B cell (primary cell): ENCODE data around the gene TFF2. TPM values are rescaled to one million over a fixed set of nuclear protein-coding genes. Genes with fewer than 3 reads are reported as not detected.

Experiments used
- ATAC-seq: fragments of 200-7000 bp; cut with Tn5 transposase; one replicate; pipeline ENCODE4 v1.10.0; 2021; ENCODE audit warnings: low read depth, mild to moderate bottlenecking, moderate number of reproducible peaks, moderate library complexity
- CTCF ChIA-PET: fragments of 350-600 bp; sonication (Branson Sonifier 250); formaldehyde crosslinking; loops from one replicate; lab custom pipeline; 2021; ENCODE audit warnings: antibody characterized with exemption, inconsistent platforms; lab: Charles Lee
- POLR2A ChIA-PET: fragments of 350-600 bp; sonication (Branson Sonifier 250); formaldehyde crosslinking; loops from one replicate; lab custom pipeline; 2021; ENCODE audit warnings: antibody characterized with exemption; lab: Charles Lee
- DNase-seq: peaks from one replicate; pipeline ENCODE4 v3.0.0; 2013
- H2AFZ ChIP-seq: 2 replicates; pipeline ENCODE4 v1.6.1; 2012; ENCODE audit warnings: mild to moderate bottlenecking, low read depth, low read length; ENCODE audit not compliant: insufficient read depth, poor library complexity, severe bottlenecking
- H3K27ac ChIP-seq, 2 donors: 1 replicate in 1 of 2; 2 replicates in 1 of 2; pipeline ENCODE4 v1.5.1; 2012 to 2013; ENCODE audit warnings: low read length in 2 of 2, mild to moderate bottlenecking in 2 of 2, moderate library complexity in 1 of 2
- H3K27me3 ChIP-seq, 4 experiments: fragments of 200-600 bp in 1 of 4; sonication (generic) in 1 of 4; replicated peaks in 1 of 4; 1 replicate in 2 of 4; 2 replicates in 2 of 4; pipeline versions ENCODE4 v1.6.1 to v1.7.0; 2013 to 2016; ENCODE audit warnings: low read length in 3 of 4, mild to moderate bottlenecking in 2 of 4, mixed read lengths in 1 of 4, moderate library complexity in 1 of 4; ENCODE audit not compliant: insufficient read depth in 4 of 4, control insufficient read depth in 3 of 4; ENCODE audit errors: control extremely low read depth in 1 of 4
- H3K36me3 ChIP-seq, 2 experiments: replicated peaks in 1 of 2; 1 replicate in 1 of 2; 2 replicates in 1 of 2; pipeline versions ENCODE4 v1.6.1 to v1.7.1; 2013; ENCODE audit warnings: low read length in 1 of 2; ENCODE audit not compliant: insufficient read depth in 2 of 2, control insufficient read depth in 1 of 2; ENCODE audit errors: control extremely low read depth in 1 of 2, extremely low read depth in 1 of 2
- H3K4me1 ChIP-seq, 2 donors: fragments of 200-600 bp in 1 of 2; sonication (generic) in 1 of 2; 1 replicate in 1 of 2; 2 replicates in 1 of 2; pipeline versions ENCODE4 v1.5.1 to v1.6.1; 2013 to 2017; ENCODE audit warnings: low read length in 2 of 2; ENCODE audit not compliant: control insufficient read depth in 2 of 2, insufficient read depth in 2 of 2
- H3K4me2 ChIP-seq: replicated peaks from 2 replicates; pipeline ENCODE3; 2012; ENCODE audit warnings: mild to moderate bottlenecking, low read depth, low read length; ENCODE audit not compliant: poor library complexity, severe bottlenecking
- H3K4me3 ChIP-seq, 5 experiments: fragments of 200-600 bp in 1 of 5; sonication (generic) in 1 of 5; 1 replicate in 3 of 5; 2 replicates in 2 of 5; pipeline versions ENCODE4 v1.5.1 to v1.7.0; 2011 to 2016; ENCODE audit warnings: low read length in 4 of 5, mild to moderate bottlenecking in 4 of 5, low read depth in 2 of 5, control low read depth in 1 of 5, moderate library complexity in 1 of 5; ENCODE audit not compliant: insufficient read depth in 1 of 5; ENCODE audit errors: control extremely low read depth in 1 of 5, extremely low read depth in 1 of 5
- H3K79me2 ChIP-seq: fragments of 200-600 bp; sonication (generic); one replicate; pipeline ENCODE4 v1.6.0; 2016; ENCODE audit warnings: low read length; ENCODE audit not compliant: control insufficient read depth, insufficient read depth
- H3K9ac ChIP-seq: fragments of 200-600 bp; sonication (generic); 2 replicates; pipeline ENCODE4 v1.6.1; 2017; ENCODE audit warnings: mild to moderate bottlenecking, low read length, moderate library complexity
- H3K9me3 ChIP-seq, 3 donors: one replicate each; pipeline versions ENCODE4 v1.6.1 to v1.7.1; 2013; ENCODE audit warnings: low read length in 2 of 3; ENCODE audit not compliant: control insufficient read depth in 2 of 3, insufficient read depth in 1 of 3; ENCODE audit errors: control extremely low read depth in 1 of 3
- H4K20me1 ChIP-seq: 2 replicates; pipeline ENCODE4 v1.6.0; 2012; ENCODE audit warnings: mild to moderate bottlenecking, low read length; ENCODE audit not compliant: insufficient read depth, control insufficient read depth, poor library complexity, severe bottlenecking
- H3K27ac Mint-ChIP-seq: one replicate; pipeline ENCODE4 v1.8.0; 2021; ENCODE audit warnings: mixed read lengths
- H3K27me3 Mint-ChIP-seq: one replicate; pipeline ENCODE4 v1.8.0; 2021; ENCODE audit warnings: mixed read lengths
- H3K4me1 Mint-ChIP-seq: one replicate; pipeline ENCODE4 v1.8.0; 2021; ENCODE audit warnings: mixed read lengths
- H3K4me3 Mint-ChIP-seq: one replicate; pipeline ENCODE4 v1.8.0; 2021; ENCODE audit warnings: mixed read lengths
- H3K9me3 Mint-ChIP-seq: one replicate; pipeline ENCODE4 v1.8.0; 2022; ENCODE audit warnings: mixed read lengths; ENCODE audit not compliant: insufficient read depth
- EZH2 ChIP-seq: IDR thresholded peaks from 2 replicates; pipeline ENCODE4 v1.6.1; 2012; ENCODE audit warnings: borderline replicate concordance, low read depth, mild to moderate bottlenecking, moderate library complexity, low read length; ENCODE audit not compliant: insufficient read depth, poor library complexity, severe bottlenecking
- WGBS: methylation state at CpG from one replicate; pipeline ENCODE4 v1.1.5; 2013; ENCODE audit warnings: missing lambda C conversion rate; ENCODE audit not compliant: insufficient coverage; 5-methylcytosine and 5-hydroxymethylcytosine counted together
- intact Hi-C: fragments of 100-400 bp; cut with micrococcal nuclease; formaldehyde crosslinking; loops from one replicate; pipeline ENCODE4 v1.10.0; 2022
- polyA plus RNA-seq: library from polyadenylated mRNA; depleted of rRNA; stranded (reverse); fragments of >200 nt; gene quantifications from 2 replicates; pipeline ENCODE4 v1.2.3, GENCODE V29; 2012
- total RNA-seq, 2 donors: library from RNA; stranded (reverse); fragments of 120-200 nt in 1 of 2; gene quantifications; 1 replicate in 1 of 2; 2 replicates in 1 of 2; pipeline versions ENCODE4 v1.2.3 to v1.2.4, GENCODE V29; 2013 to 2022
- TF ChIP-seq, protein P1 (sequence below): fragments of 200-600 bp; IDR thresholded peaks from one replicate; pipeline ENCODE4 v1.8.0; 2022; ENCODE audit warnings: antibody characterized with exemption, mild to moderate bottlenecking

TFF2 gene
- total and polyA plus RNA-seq, 2 donors (not counting 1 experiment from before 2014, with no cell fraction given): not detected

DNA sequence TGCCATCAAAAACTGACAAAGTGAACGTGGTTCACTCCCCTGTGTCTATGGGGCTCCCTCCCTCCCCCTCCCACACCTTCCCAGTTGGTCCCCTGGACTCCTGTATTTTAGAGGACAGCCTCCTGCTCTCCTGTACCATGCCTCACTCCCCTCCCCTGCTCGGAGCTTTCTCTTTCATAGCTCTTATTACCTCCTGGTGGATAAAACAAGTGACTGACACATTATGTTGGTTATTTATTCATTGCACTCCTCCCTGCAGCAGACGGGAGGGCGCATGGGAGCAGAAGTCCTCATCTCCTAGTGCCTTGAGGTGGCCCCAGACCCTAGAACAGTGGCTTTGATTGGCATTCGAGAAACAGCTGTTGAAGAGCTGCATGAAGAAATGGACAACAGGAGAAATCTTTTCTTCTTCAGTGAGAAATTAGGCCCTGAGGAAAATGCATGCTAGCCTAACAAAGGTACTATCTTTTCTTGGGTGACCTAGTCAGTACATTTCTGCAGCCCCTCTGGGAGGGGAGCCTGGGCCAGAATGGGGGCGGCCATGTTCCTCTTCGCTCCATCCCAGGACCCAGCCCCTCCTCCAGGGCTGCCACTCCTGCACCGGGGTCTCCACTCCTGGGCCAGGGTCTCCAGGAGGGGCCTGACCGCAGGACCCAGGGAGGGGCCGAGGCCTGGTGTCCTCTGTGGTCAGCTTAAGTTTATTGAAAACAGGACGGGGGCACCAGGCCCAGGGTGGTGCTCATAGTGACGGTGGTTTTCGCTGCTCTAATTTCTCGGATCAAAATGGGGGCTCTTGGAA, 16.8 kb upstream of the TFF2 start:
- Mint-ChIP-seq H3K27me3 (peaks cover 40% of the 10 kb centered on the region), H3K4me1 (no peaks in the 10 kb centered on the region), H3K4me3 (no peak overlapping the region), H3K27ac (peak overlapping the region; percentile 20), H3K9me3 (no peaks in the 10 kb centered on the region)
- Histone ChIP-seq H3K36me3 (no peaks in the 10 kb centered on the region), H4K20me1 (no peaks in the 10 kb centered on the region), H3K4me1 (no peaks in the 10 kb centered on the region), H3K9ac (no peak overlapping the region), H3K4me2 (no peak overlapping the region), H2AFZ (no peak overlapping the region), H3K27me3 (peaks cover 0 to 2% (median 1%) of the 10 kb centered on the region in 4 experiments), H3K27ac (no peak overlapping the region), H3K9me3 (no peaks in the 10 kb centered on the region), H3K79me2 (no peaks in the 10 kb centered on the region), H3K4me3 (no peak overlapping the region)
- ATAC-seq: no peak
- no peak for TF ChIP-seq EZH2
- TF ChIP-seq, protein P1, sequence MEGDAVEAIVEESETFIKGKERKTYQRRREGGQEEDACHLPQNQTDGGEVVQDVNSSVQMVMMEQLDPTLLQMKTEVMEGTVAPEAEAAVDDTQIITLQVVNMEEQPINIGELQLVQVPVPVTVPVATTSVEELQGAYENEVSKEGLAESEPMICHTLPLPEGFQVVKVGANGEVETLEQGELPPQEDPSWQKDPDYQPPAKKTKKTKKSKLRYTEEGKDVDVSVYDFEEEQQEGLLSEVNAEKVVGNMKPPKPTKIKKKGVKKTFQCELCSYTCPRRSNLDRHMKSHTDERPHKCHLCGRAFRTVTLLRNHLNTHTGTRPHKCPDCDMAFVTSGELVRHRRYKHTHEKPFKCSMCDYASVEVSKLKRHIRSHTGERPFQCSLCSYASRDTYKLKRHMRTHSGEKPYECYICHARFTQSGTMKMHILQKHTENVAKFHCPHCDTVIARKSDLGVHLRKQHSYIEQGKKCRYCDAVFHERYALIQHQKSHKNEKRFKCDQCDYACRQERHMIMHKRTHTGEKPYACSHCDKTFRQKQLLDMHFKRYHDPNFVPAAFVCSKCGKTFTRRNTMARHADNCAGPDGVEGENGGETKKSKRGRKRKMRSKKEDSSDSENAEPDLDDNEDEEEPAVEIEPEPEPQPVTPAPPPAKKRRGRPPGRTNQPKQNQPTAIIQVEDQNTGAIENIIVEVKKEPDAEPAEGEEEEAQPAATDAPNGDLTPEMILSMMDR: no peak
- ChIA-PET POLR2A (no interaction called here), CTCF (interaction anchor here (1.3 kb wide), 1 partner anchor 168 kb away, joined by 3 read pairs; no protein-coding TSS in a partner anchor)
- 88% methylated on average over 12 of the region's 14 CpGs for WGBS
- intact Hi-C loops: no loop called here
- no peak for DNase-seq

DNA sequence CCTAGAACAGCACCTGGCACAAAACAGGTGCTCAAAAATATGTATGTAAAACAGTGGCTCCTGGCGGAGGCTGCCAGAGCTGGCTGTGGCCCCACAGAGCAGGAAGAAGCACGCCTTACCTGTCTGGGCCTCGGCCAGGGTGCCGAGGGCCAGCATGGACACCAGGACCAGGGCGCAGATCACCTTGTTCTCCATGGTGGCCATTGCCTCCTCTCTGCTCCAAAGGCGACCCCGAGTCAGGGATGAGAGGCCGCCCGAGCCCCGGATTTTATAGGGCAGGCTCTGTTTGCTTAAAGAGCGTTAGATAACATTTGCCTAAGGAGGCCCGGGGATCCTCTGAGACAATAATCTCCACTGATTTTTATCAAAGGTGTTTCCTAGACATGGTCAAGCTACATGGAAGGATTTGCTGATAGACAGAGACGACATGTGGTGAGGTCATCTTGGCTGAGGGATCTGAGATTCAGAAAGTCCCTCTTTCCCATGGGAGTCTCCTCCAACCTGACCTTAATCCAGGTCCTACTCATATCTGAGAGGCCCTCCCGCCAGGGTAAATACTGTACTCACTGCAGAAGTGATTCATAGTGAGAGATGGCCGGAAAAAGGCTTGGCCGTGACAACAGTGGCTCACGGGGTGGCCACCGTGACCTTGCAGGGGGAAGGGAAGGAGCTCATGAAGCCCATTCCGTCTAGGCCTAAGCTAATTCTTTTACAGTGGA, 15.7 kb upstream of the TFF2 start, which contains the start of gene TFF1:
Gene TFF1 (minus strand): TSS at position 244 of the 719 bp plus-strand sequence. CDS start 40 bp downstream, at position 204.
- Histone ChIP-seq H3K9me3 (no peaks in the 10 kb centered on the region), H3K9ac (no peak within 1 kb of the TSS), H3K4me2 (no peak within 1 kb of the TSS), H2AFZ (no peak within 1 kb of the TSS), H3K27ac (no peak within 1 kb of the TSS), H3K79me2 (no peaks in the 10 kb centered on the region), H3K4me1 (no peaks in the 10 kb centered on the region), H3K27me3 (peaks cover 0 to 2% (median 1%) of the 10 kb centered on the region in 4 experiments), H3K4me3 (no peak within 1 kb of the TSS), H3K36me3 (no peaks in the 10 kb centered on the region), H4K20me1 (no peaks in the 10 kb centered on the region)
- WGBS: 84% methylated on average over 18 of the region's 19 CpGs
- Mint-ChIP-seq H3K4me1 (no peaks in the 10 kb centered on the region), H3K27me3 (peaks cover 45% of the 10 kb centered on the region), H3K9me3 (no peaks in the 10 kb centered on the region), H3K27ac (peak within 1 kb of the TSS; percentile 20), H3K4me3 (no peak within 1 kb of the TSS)
- ATAC-seq (no peak), DNase-seq (no peak)
- ChIA-PET CTCF (interaction anchor here (0.7 to 1.3 kb wide), 2 partner anchors 37 to 170 kb away, joined by 3 to 4 read pairs; partner anchors contain the start of gene UBASH3A), POLR2A (no interaction called here)
- TF ChIP-seq EZH2: no peak
- TF ChIP-seq, protein P1: no peak
- intact Hi-C loops: no loop called here
